ENCODE data around the gene NUP93.

The NUP93 gene

DNA sequence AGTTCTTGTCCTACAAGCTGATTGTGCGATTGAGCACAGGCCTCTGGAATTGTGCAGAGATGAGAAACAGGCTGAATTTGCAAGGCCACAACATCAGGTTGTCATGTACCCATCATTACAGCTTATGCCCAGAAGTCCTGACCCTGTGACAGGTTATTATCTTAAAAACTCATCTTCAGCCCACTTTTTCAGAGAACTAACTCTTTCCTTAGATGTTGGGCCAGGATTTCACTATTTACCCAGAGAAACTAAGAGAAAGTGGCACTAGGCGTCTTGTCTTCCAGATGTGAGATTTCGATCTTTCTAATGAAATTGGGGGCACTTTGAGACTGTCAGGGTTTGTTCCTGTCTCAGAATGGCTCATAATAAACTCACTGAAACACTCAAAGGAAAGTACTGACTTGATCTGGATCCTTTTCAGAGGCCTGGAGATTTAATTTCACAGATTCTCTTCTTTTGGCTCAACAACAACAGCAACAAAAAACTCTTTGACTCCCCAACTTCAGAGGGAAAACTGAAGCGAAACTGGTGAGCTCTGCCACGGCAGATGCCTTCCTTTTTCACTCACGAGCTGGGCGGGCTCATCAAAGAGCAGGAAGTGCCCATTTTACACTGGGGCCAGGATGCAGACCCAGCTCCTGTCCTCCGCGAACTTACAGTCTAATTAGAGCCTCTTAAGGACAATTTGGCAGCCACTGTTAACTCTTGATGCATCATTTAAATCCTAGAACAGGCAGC lies 117.4 kb downstream of the NUP93 start:
- H3K36me3 ChIP-seq (ENCODE audit: low read length), result no peaks in the 10 kb centered on the region
- no peaks in the 10 kb centered on the region for H3F3A ChIP-seq (ENCODE audit: insufficient read depth)
- no peaks in the 10 kb centered on the region for H3K9me3 ChIP-seq (ENCODE audit: insufficient read depth, low read length)
- H3K79me2 ChIP-seq (ENCODE audit: insufficient read depth, low read length), result no peaks in the 10 kb centered on the region
- H3K27me3 ChIP-seq (ENCODE audit: low read length), result no peaks in the 10 kb centered on the region
- H3K9ac ChIP-seq (ENCODE audit: low read length), result no peak overlapping the region
- H4K20me1 ChIP-seq (ENCODE audit: low read depth, low read length), result no peaks in the 10 kb centered on the region
- TF ChIP-seq CTCF (IDR thresholded peaks at IDR 0.05; ENCODE audit: insufficient read depth, low read length, poor library complexity, severe bottlenecking), result no peak
- TF ChIP-seq EZH2phosphoT487 (conservative IDR thresholded peaks at IDR 0.05; ENCODE audit: low read length), result no peak
- no peak overlapping the region for H3K27ac ChIP-seq (ENCODE audit: low read depth, low read length)
- H3K4me2 ChIP-seq (ENCODE audit: low read depth, low read length, poor library complexity, severe bottlenecking), result no peak overlapping the region
- H2AFZ ChIP-seq (ENCODE audit: low read depth, low read length, severe bottlenecking), result no peak overlapping the region
- no peaks in the 10 kb centered on the region for H3K9me2 ChIP-seq (replicated peaks; ENCODE audit: insufficient read depth, low read length)
- H3K4me3 ChIP-seq (ENCODE audit: insufficient read depth, low read length, poor library complexity, severe bottlenecking), result no peak overlapping the region

- Histone ChIP-seq H3K9ac (ENCODE audit: low read length) (no peak overlapping the region), H3K27me3 (ENCODE audit: low read length) (no peaks in the 10 kb centered on the region), H3K79me2 (ENCODE audit: insufficient read depth, low read length) (no peaks in the 10 kb centered on the region), H3K4me2 (ENCODE audit: low read depth, low read length, poor library complexity, severe bottlenecking) (no peak overlapping the region), H3K36me3 (ENCODE audit: low read length) (no peaks in the 10 kb centered on the region), H3F3A (ENCODE audit: insufficient read depth) (no peaks in the 10 kb centered on the region), H3K9me3 (ENCODE audit: insufficient read depth, low read length) (no peaks in the 10 kb centered on the region), H3K4me3 (ENCODE audit: insufficient read depth, low read length, poor library complexity, severe bottlenecking) (no peak overlapping the region), H2AFZ (ENCODE audit: low read depth, low read length, severe bottlenecking) (no peak overlapping the region), H3K27ac (ENCODE audit: low read depth, low read length) (no peak overlapping the region), H4K20me1 (ENCODE audit: low read depth, low read length) (no peaks in the 10 kb centered on the region), H3K9me2 (replicated peaks; ENCODE audit: insufficient read depth, low read length) (no peaks in the 10 kb centered on the region)
- TF ChIP-seq CTCF (IDR thresholded peaks at IDR 0.05; ENCODE audit: insufficient read depth, low read length, poor library complexity, severe bottlenecking), result no peak
- TF ChIP-seq EZH2phosphoT487 (conservative IDR thresholded peaks at IDR 0.05; ENCODE audit: low read length), result no peak
Measured at GRCh38 chr16:56848029-56848936, 118.4 kb downstream of the NUP93 start.

DNA sequence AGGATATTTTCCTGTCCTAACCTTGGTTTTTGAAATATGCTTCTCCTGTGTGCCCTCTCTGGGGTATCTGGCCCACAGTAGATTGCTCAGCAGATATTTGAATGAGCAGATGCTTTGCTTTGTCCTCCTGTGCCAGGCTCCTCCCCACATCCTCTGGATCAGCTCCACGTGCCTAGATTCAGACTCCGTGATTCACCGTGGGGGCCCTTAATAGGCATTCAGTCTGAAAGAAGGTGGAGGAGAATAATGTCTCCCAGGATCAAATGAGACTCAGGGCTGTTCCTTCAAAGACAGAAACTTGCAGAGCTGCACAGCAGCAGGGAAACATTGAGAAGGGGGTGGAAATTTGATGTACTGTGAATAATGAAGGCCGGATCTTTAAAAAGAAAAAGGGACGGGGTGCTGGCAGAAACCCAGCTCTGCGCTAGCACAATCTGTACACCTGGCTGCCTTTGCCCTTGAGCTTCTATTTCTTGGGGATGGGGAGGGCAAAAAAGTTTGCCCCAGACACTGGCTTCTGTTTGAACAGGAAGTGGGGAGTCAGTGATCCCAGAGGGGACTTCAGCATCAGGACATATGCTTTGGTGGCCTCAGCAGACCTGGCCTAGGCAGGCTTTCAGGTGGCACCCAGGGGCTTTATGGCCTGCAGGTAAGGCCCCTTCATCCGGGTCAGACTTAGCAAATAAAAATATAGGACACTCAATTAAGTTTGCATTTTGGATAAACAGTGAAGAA lies 119.2 kb downstream of the NUP93 start:
- no peaks in the 10 kb centered on the region for H3K27me3 ChIP-seq (ENCODE audit: low read length)
- H2AFZ ChIP-seq (ENCODE audit: low read depth, low read length, severe bottlenecking), result no peak overlapping the region
- H3F3A ChIP-seq (ENCODE audit: insufficient read depth), result no peaks in the 10 kb centered on the region
- no peaks in the 10 kb centered on the region for H3K9me3 ChIP-seq (ENCODE audit: insufficient read depth, low read length)
- H3K79me2 ChIP-seq (ENCODE audit: insufficient read depth, low read length), result no peaks in the 10 kb centered on the region
- no peak overlapping the region for H3K27ac ChIP-seq (ENCODE audit: low read depth, low read length)
- H3K9me2 ChIP-seq (replicated peaks; ENCODE audit: insufficient read depth, low read length), result no peaks in the 10 kb centered on the region
- H3K4me3 ChIP-seq (ENCODE audit: insufficient read depth, low read length, poor library complexity, severe bottlenecking), result no peak overlapping the region
- no peaks in the 10 kb centered on the region for H3K36me3 ChIP-seq (ENCODE audit: low read length)
- H3K4me2 ChIP-seq (ENCODE audit: low read depth, low read length, poor library complexity, severe bottlenecking), result no peak overlapping the region
- no peaks in the 10 kb centered on the region for H4K20me1 ChIP-seq (ENCODE audit: low read depth, low read length)
- no peak for TF ChIP-seq CTCF (IDR thresholded peaks at IDR 0.05; ENCODE audit: insufficient read depth, low read length, poor library complexity, severe bottlenecking)
- TF ChIP-seq EZH2phosphoT487 (conservative IDR thresholded peaks at IDR 0.05; ENCODE audit: low read length), result no peak
- no peak overlapping the region for H3K9ac ChIP-seq (ENCODE audit: low read length)

All from SU-DHL-6 (cell line).